Skin of body (tissue), 2 donors: Measurements from ENCODE around the gene CALD1. TPM values are rescaled to one million over a fixed set of nuclear protein-coding genes. Genes with fewer than 3 reads are reported as not detected.

ENCODE experiments used
- DNase-seq: peaks from one replicate; lab custom pipeline; 2025; lab: John Stamatoyannopoulos, UW
- total RNA-seq: library from RNA; depleted of rRNA; stranded (reverse); fragments of >200 nt; gene quantifications from one replicate; pipeline ENCODE4 v1.2.3, GENCODE V29; 2014

The CALD1 gene, protein sequence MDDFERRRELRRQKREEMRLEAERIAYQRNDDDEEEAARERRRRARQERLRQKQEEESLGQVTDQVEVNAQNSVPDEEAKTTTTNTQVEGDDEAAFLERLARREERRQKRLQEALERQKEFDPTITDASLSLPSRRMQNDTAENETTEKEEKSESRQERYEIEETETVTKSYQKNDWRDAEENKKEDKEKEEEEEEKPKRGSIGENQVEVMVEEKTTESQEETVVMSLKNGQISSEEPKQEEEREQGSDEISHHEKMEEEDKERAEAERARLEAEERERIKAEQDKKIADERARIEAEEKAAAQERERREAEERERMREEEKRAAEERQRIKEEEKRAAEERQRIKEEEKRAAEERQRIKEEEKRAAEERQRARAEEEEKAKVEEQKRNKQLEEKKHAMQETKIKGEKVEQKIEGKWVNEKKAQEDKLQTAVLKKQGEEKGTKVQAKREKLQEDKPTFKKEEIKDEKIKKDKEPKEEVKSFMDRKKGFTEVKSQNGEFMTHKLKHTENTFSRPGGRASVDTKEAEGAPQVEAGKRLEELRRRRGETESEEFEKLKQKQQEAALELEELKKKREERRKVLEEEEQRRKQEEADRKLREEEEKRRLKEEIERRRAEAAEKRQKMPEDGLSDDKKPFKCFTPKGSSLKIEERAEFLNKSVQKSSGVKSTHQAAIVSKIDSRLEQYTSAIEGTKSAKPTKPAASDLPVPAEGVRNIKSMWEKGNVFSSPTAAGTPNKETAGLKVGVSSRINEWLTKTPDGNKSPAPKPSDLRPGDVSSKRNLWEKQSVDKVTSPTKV
- 196 TPM for total RNA-seq

GRCh38 chr7:134778941-134779740 is at the start of gene CALD1:
Gene CALD1 (plus strand): TSS chr7:134779634. CDS start chr7:134867734, 88,100 bp downstream.
- peak; percentile 85 for DNase-seq

DNA sequence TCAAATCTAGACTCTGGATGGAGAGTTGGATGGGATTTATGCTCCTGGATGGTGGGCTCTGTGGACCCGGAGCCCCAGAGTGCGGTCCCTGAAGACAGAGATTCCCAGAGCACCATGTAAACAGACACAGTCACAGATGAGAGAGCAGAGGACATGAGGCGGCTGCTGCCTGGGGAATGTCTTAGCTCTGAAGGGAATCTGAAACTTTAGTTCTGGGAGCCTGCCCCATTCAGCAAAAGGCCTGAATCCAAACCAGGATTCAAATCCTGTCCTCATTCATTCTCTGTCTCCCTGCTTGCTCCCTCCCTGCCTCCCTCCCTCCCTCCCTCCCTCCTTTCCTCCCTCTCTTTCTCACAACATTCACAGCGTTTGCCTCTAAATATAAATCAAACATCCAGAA is 49.5 kb upstream of the CALD1 start:
- DNase-seq = peak; percentile 5

GRCh38 chr7:134730411-134730829 is 49.0 kb upstream of the CALD1 start:
- DNase-seq = no peak

GRCh38 chr7:134731616-134732015 is 47.8 kb upstream of the CALD1 start:
- DNase-seq = no peak

GRCh38 chr7:134732728-134733127 is 46.7 kb upstream of the CALD1 start:
- no peak for DNase-seq

DNA sequence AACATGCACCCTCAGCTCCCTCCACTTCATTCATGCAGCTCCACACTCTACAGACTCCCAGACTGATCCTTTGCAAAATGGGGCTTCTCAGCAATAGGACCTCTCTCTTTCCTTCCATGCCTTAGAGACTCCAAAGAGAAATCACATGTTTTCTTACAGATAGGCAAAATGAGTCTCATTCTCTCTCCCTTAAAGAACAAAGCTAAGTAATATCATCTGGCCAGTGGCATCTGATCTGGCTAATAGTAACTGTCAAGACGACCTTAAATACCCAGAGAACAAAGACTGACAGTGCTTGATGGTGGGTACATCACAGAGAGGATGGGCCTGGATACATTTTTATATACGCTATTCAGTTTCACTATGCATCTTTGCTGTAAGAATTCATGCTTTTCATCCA is 43.1 kb upstream of the CALD1 start:
- DNase-seq = no peak

DNA sequence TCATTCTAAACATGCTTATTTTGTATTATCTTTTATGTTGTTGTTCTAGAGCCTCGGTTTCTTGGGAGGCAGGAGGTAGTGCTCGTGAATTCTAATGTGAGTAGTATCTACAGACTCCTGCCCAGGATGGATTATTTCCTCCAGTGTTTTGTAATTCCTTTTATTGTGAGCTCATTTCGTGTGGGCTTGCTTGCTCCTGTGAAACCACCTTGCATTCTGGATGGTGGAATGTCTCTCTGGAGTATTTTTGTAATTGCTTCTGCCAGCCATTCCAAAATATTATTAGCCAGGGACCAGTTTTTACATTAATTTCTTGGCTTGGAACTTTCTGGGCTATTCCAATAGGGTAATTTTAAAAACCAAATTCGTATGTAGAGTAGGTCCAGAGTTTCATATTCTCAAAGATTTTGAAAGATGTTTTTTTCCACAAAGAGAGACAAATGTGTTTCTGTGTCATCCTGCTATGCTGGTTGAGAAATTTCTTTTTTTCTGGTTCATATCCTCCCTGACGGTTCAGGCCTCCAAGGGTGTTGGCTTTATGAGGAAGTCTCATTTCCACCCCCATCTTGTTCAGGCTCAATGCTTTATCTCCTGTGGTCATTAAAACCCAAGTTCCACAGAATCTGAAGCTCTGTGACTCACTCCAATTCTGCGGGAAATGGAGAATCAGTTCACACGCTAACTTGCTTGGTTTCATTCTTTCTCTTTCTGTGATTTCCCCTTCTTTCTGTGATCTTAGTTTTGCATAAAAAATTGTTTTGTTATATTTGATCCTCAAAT is 41.7 kb upstream of the CALD1 start:
- no peak for DNase-seq

- no peak for DNase-seq
These were observed 40.1 kb upstream of the CALD1 start for GRCh38 chr7:134739362-134739761.

- DNase-seq = no peak
These were observed 39.1 kb upstream of the CALD1 start for GRCh38 chr7:134740376-134740775.

DNA sequence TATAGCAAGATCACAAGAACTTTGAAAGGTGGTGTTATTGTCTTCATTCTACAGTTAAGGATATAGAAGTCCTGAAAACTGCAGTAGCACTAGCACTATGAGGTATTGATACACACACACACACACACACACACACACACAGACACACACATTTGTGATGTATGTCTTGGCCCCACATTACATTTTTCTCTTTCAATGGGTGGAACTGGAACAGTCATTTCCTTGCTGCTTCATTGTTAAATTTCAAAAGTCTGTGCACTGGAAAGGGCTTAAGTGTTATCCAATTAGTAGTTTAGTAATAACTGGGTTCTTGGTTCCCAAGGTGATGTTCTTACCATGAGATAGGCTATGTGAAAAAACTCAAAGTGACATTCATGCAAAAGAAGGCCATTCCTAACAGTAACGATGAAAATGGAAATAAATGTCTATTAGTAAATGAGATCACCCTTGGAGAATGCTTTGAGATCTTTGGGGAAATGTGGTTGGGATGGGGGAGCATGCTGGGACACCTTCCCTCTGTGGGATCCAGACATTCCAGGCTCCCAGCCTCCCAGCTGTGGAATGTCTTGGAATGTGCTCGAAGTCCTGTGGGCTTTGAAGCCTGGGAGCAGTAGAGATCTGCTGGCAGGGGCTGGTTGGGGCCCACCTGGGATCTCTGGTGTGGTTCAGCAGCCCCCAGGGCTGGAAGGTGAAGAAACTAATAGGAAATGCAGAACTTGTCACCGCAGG is 37.4 kb upstream of the CALD1 start:
- no peak for DNase-seq

GRCh38 chr7:134742688-134743350 is 36.6 kb upstream of the CALD1 start:
- DNase-seq = no peak

GRCh38 chr7:134744569-134744968 is 34.9 kb upstream of the CALD1 start:
- DNase-seq = no peak

DNA sequence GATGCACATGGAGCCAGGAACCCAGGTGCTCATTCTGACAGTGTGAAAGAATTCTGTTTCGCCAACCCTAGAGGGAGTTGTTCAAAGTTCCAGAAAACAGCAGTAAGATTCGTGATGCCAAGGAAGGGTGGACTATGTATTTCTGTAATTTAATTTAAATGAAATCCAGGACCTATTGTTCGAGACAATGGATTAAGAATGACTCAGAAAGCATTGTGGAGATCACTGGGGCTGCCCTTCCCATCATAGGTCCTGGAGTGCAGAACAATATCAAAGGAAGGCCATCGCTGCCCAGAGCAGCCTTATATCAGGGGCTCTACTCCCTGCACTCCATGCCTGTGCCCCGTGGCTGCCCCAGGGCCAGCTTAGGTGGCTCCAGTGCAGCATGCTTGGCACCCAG is 32.1 kb upstream of the CALD1 start:
- no peak for DNase-seq

DNA sequence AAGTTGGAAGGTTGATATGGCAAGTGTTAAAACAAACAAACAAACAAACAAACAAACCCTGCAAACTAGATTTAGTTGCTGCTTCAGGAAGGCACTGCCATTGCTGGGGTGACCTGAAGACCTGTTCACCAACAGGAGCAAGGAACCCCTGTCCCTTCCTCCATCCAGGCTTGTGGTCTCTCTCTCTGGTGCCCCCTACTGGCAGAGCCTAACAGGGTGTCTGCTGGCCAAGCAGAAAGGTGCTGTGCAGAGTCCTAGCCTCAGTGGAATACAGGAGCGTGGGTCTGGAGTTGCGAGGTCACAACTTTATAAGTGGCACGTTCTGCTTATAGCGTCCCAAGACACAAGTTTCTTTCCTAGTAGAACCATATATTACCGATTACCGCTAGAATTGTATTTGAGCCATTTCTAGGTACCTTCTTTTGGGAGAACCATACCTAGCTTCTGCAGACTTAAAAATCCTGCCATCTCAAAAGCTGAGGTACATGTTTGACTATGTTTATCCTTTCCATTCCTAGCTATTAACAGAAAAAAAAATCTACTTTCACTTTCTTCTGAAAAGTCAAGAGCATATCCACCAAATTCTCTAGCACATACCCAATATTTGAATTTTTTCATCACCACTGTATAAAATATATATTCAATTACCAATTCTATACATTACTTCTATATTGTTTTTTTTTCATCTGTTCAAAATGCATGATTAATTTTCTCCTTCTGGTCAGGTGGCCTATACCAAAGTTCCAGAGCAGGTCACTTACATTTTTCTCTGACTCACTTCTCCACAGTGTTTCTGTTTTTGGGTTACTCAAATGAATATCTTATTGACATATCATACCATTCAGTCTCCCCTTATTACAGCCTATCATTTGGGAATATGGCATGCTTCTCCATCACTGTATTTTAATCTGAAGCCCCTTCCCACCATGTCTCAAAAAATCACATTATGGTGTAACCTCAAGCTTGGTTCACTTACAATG is 29.1 kb upstream of the CALD1 start:
- DNase-seq = no peak

GRCh38 chr7:134752006-134752760 is 27.3 kb upstream of the CALD1 start:
- DNase-seq = peak; percentile 37

DNA sequence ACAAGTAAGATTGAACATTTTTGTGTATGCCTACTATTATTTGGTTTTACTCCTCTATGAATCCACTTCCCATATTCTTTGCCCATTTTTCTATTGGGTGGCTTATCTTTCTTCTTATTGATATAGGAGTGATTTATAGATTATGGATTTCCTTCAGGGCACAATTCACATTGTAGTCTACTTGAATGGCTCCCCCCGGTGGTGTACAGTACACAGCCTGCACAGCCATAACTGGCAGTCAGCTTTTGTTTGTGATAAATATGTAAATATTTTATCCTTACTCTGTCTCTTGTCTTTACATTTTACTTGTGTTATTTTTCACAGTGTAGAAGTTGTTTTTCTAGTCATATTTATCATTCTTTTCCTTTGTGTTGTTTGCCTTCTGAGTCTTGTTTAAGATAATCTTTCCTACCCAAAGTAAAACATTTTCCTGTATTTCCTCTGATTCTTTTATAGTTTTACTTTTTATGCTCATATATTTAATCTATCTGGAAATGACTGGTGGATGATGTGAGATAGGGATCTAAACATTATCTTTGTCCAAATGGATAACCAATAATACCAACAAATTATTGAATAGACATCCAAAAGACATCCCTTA is 23.9 kb upstream of the CALD1 start:
- DNase-seq = no peak

DNA sequence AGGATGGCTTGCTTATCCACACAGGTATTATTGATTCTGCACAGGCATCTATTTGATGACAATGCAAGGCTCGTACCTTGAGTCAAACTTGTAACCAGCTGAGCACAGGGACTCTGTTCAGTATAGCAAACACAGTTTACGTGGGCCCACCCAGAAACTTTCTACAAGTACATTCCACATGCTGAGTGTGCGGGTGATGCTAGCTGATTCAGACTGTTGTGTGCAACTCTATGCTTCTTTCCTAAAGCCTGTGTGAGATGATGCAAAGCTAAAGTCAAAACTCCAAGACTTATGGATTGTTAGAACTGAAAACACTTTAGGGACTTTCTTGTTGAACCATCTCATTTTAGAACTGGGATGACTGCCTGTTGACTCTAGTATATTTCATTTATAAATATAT is 21.5 kb upstream of the CALD1 start:
- DNase-seq = no peak
